GM08714 (cell line): ENCODE results near the gene ST6GALNAC3.

Experiments used
- H3K4me3 ChIP-seq: fragments of 200-500 bp; sonication (Bioruptor generic); 2 replicates; pipeline ENCODE4 v1.5.1; 2014; ENCODE audit warnings: mild to moderate bottlenecking, low read length, inconsistent platforms
- ZNF274 ChIP-seq: IDR thresholded peaks from 2 replicates; pipeline ENCODE4 v1.6.1; 2012; ENCODE audit warnings: mild to moderate bottlenecking, low read depth, low read length

Gene ST6GALNAC3

DNA sequence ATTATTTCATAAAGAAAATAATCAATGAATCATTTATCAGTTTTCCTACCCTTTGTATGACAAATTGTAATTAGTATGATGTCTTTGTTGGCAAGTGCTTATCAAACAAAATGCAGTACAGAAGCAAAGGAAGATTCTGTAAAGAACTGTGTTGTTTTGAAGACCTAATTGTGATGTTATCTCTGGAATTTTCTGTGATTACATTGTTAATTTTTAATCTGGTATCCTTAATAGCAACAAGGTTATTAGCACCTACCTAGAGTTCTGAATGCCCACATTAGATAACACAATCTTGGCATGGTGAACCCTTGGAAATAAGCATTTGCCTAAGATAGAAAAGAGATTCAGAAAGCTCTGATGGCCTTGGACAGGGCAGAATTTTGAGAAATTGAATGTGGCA lies 518.6 kb downstream of the ST6GALNAC3 start:
- H3K4me3 ChIP-seq, result no peak overlapping the region
- TF ChIP-seq ZNF274, result no peak

DNA sequence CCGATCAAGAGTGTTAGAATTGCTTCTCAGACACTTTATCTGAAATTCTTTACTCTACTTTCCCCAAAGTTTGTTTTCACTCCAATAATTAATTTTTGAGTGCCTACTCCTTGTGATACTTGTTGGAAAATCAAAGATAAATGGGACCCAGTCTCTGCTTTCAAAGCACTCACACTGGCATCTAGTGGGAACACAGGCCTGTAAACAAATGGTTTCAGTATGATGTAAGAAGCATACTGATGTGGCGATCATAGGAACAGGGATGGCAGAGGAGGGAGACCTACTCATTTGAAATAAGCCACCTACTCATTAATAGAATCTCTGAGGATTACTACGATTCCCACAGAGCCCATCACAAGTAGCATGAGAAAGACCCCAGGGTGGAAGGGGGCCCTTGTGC lies 519.1 kb downstream of the ST6GALNAC3 start:
- no peak overlapping the region for H3K4me3 ChIP-seq
- no peak for TF ChIP-seq ZNF274

DNA sequence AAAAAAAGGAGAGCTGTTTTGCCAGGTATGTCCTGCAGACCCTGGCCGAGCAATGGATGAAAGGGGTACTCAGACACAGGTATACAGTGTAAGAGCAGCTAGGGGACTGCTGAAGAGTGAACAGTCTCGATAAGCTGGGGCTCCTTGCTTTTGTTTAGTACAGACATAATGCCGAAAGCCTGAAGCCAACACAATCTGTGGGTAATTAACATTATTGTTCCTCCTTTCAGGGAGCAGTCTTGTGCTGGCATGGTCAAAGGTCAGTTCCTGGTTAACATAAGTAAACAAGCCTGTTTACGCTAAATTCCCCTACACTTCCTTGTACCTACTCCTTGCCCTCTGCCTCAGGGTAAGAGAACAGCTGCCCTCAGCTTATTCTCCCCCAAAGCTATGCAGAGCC lies 520.5 kb downstream of the ST6GALNAC3 start:
- no peak for TF ChIP-seq ZNF274
- H3K4me3 ChIP-seq, result no peak overlapping the region

DNA sequence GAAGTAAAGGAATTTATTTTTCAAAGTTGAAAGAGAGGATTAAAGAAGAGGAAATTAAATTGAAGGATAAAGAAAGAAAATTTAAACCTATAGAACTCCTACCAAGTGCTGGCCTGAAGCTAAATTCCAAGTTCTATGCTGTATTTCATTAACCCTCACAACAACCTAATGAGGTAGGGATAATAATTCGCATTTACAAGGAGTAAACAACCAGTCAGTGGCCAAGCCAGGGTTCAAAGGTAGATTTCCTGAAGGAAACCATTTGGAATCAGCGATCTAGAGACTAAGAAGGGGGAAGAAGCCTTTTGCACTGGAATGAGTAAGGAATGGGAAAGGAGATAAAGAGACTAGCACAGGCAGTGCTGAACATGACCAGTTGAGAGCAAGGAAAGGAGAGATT lies 526.9 kb downstream of the ST6GALNAC3 start:
- TF ChIP-seq ZNF274, result no peak
- H3K4me3 ChIP-seq, result no peak overlapping the region

- no peak for TF ChIP-seq ZNF274
- no peak overlapping the region for H3K4me3 ChIP-seq
Measured at GRCh38 chr1:76607717-76608116, 533.2 kb downstream of the ST6GALNAC3 start.

- no peak for TF ChIP-seq ZNF274
- H3K4me3 ChIP-seq, result no peak overlapping the region
Measured at GRCh38 chr1:76611770-76612445, 537.4 kb downstream of the ST6GALNAC3 start.

DNA sequence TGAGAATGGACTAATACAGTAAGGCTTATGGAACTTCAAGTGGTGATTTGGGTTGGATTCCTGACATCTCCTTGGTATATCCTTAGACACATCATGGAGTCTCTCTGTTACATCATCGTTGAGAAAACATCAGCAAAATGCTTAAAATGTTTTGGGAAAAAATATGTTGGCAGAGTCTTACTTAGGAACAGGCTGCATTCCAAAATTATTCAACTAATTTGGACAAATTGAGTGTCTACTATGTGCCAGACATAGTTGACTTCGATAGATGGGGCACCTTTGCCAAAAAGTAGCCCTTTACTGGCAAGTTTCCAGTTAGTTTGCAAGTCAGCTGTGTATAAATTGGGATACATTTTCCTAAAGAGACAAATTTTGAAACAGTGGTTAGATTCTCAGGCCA lies 539.3 kb downstream of the ST6GALNAC3 start:
- no peak for TF ChIP-seq ZNF274
- no peak overlapping the region for H3K4me3 ChIP-seq

- no peak overlapping the region for H3K4me3 ChIP-seq
- TF ChIP-seq ZNF274, result no peak
Measured at GRCh38 chr1:76615253-76616035, 540.9 kb downstream of the ST6GALNAC3 start.

DNA sequence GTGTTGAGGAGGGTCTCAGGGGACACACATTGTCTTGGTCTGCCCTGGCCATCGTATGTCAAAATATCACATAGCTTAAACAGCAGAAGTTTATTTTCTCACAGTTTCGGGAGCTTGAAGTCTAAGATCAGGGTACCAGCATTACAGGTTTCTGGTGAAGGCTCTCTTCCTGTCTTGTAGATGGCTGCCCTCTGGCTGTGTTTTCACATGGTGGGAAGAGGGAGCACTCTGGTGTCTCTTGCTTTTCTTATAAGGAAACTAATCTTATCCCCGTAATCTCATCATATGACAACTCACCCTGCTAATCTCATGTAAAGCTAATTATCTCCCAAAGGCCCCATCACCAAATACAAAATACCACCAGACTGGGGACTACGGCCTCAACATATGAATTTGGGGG lies 545.8 kb downstream of the ST6GALNAC3 start:
- H3K4me3 ChIP-seq, result no peak overlapping the region

DNA sequence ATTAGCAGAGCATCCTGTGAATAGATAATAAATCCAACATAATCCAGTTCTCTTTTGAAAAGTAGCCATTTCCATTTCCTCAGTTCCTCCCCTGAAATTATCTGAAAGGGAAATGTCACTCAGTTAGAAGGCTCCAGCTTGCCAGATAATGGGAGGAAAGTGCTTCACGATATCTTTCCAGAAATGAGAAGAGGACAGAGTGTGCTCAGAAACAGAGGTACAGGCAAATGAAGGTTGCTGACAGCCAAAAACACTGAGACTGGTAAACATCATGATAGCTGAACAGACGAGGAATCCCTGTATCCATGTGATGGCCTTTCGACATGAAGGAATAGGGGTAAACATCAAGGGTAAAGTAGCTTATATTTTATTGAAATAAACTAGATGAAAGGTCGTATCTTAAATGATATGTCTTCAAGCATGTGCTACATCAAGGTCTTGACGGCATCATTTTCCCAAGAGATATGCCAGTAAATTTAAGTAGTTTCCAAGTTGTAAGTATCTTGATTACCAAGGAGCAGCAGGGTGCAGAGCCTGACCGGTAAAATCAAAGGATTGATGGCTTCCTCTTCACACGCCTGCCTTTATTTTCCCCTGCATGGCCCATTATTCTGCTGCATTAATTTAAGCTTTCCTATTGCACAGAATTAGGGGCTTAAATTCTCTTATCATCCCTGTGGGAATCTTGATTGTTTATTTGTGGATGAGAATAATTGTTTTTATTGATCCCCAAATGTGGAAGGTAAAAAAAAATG lies 548.4 kb downstream of the ST6GALNAC3 start:
- TF ChIP-seq ZNF274, result no peak
- H3K4me3 ChIP-seq, result no peak overlapping the region

More for the DNA sequence above, 545.8 kb downstream of the ST6GALNAC3 start:
- TF ChIP-seq ZNF274, result no peak

DNA sequence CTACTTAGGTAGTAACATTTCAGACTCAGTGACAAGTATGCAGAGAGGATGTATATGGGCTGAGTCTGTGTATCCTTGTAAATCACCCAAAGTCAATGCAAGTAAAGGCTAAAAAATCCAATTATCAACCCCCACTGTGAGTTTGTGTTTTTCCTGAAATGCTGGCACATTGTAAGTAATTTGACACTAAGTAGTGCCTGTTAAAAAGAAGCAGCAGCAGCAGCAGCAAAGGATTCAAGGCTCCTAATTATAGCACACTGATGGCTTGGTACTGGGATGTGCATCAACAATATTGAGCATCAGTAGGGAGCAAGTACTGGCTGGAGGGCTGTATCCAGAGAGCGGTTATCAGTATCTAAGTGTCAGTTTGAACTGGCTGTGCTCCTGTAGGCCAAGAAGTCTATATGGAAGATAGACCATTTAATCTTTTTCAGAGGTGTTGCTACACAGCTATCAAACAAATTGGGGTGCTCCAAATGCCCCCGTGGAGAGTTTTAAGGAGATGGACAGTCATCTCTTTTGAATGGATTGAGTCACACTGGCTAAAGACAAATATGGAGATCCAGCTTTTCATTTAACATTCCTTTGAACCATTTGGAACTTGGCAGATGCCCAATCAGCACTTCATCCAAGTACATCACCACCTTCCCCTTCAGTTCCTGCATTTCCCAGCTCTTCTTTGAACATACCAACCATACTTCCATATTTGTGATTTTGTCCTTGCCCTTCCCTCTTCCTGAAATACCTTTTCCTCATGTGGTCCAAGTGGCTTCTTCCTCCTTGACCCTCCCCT lies 551.5 kb downstream of the ST6GALNAC3 start:
- no peak for TF ChIP-seq ZNF274
- no peak overlapping the region for H3K4me3 ChIP-seq

DNA sequence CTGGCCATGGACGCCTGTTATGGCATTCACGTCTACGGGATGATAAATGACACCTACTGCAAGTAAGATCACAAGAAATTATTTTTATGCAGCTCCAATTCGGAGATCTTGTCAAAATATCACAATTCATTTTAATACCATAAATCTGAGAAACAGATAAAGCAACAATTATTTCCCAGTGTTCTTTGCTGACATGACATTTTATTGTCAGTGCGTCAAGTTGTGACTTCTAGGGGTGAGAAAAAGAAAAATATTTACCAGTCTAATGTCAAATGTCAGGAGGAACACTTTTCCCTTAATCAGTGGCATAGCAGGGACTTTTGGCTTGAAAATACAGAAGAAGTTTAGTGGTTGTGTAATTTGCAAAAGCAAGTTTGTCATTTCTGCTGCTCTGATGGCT lies 553.0 kb downstream of the ST6GALNAC3 start:
- H3K4me3 ChIP-seq, result no peak overlapping the region
- no peak for TF ChIP-seq ZNF274

DNA sequence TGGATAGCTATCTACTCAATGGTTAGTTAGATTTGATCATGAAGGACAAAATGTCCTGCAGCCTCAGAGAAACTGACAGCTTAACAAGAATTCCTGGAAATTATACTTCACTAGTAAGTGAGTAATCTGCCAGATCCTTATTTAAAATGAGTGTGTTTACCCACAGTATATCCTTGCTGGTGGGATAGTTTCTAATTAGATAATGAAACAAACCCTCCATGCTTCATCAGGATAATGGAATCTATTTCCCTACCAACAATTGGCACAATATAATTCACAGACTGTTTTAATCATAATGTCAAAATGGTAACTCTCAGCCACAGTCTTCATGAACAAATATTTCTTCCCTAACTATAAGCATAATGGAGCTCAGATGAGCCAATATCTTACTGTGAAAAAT lies 553.4 kb downstream of the ST6GALNAC3 start:
- no peak overlapping the region for H3K4me3 ChIP-seq
- no peak for TF ChIP-seq ZNF274

- TF ChIP-seq ZNF274, result no peak
- H3K4me3 ChIP-seq, result no peak overlapping the region
Measured at GRCh38 chr1:76632136-76632535, 557.6 kb downstream of the ST6GALNAC3 start.
